ENCODE measurements around the gene HMGB3.

DNA sequence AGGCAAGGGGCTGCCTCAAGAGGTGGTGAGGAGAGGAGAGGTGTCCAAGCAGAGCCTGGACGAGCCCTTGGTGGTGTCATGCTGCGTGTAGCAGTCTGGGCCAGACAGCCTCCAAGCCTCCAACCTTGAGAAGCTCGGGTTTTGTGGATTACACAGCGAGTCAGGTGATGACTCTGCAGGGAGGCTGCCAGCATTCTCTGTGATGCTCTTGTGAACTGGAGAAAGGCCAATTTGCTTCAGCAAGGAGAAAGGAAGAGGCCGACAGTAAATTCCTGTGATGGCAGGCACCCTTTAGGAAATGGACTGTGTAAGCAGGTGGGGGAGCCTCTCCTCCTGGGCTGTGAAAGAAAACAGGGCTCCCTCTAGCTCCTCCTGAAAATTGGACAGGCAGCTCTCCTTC lies 48.7 kb upstream of the HMGB3 start:
- no peak for TF ChIP-seq POLR2AphosphoS5 (IDR thresholded peaks at IDR 0.05; ENCODE audit: low read depth, low read length)
- TF ChIP-seq, protein P1, sequence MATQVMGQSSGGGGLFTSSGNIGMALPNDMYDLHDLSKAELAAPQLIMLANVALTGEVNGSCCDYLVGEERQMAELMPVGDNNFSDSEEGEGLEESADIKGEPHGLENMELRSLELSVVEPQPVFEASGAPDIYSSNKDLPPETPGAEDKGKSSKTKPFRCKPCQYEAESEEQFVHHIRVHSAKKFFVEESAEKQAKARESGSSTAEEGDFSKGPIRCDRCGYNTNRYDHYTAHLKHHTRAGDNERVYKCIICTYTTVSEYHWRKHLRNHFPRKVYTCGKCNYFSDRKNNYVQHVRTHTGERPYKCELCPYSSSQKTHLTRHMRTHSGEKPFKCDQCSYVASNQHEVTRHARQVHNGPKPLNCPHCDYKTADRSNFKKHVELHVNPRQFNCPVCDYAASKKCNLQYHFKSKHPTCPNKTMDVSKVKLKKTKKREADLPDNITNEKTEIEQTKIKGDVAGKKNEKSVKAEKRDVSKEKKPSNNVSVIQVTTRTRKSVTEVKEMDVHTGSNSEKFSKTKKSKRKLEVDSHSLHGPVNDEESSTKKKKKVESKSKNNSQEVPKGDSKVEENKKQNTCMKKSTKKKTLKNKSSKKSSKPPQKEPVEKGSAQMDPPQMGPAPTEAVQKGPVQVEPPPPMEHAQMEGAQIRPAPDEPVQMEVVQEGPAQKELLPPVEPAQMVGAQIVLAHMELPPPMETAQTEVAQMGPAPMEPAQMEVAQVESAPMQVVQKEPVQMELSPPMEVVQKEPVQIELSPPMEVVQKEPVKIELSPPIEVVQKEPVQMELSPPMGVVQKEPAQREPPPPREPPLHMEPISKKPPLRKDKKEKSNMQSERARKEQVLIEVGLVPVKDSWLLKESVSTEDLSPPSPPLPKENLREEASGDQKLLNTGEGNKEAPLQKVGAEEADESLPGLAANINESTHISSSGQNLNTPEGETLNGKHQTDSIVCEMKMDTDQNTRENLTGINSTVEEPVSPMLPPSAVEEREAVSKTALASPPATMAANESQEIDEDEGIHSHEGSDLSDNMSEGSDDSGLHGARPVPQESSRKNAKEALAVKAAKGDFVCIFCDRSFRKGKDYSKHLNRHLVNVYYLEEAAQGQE (IDR thresholded peaks at IDR 0.05; ENCODE audit: insufficient read depth in 1 of 2, low read depth in 2 of 2, low read length in 2 of 2), result no peak
